Endothelial cell (in vitro differentiated cells): ENCODE data around the gene MICB. TPM values are rescaled to one million over a fixed set of nuclear protein-coding genes. Genes with fewer than 3 reads are reported as not detected.

ENCODE experiments used
- DNase-seq: peaks from one replicate; pipeline ENCODE4 v3.0.0; 2021; ENCODE audit warnings: low spot score
- H3K27ac Mint-ChIP-seq: one replicate; pipeline ENCODE4 v1.8.0; 2021; ENCODE audit warnings: mixed read lengths, inconsistent platforms; ENCODE audit not compliant: unreplicated experiment
- H3K27me3 Mint-ChIP-seq: one replicate; pipeline ENCODE4 v1.8.0; 2021; ENCODE audit warnings: mild to moderate bottlenecking, moderate library complexity, mixed read lengths, inconsistent platforms; ENCODE audit not compliant: unreplicated experiment
- H3K36me3 Mint-ChIP-seq: one replicate; pipeline ENCODE4 v1.8.0; 2021; ENCODE audit warnings: mild to moderate bottlenecking, low read depth, mixed read lengths, inconsistent platforms; ENCODE audit not compliant: unreplicated experiment
- H3K4me1 Mint-ChIP-seq: one replicate; pipeline ENCODE4 v1.8.0; 2021; ENCODE audit warnings: mild to moderate bottlenecking, mixed read lengths, inconsistent platforms; ENCODE audit not compliant: unreplicated experiment
- H3K4me3 Mint-ChIP-seq: one replicate; pipeline ENCODE4 v1.8.0; 2021; ENCODE audit warnings: mild to moderate bottlenecking, mixed read lengths, inconsistent platforms; ENCODE audit not compliant: unreplicated experiment
- H3K9me3 Mint-ChIP-seq: one replicate; pipeline ENCODE4 v1.8.0; 2021; ENCODE audit warnings: mixed read lengths, inconsistent platforms; ENCODE audit not compliant: unreplicated experiment
- total RNA-seq: library from RNA; stranded (reverse); fragmentation: NEBNext Ultra II Directional; extraction: Animal tissue kit (Norgen Biotek cat#: 25700); gene quantifications from one replicate; pipeline ENCODE4 v1.2.1, GENCODE V29; 2021; ENCODE audit not compliant: unreplicated experiment
- TF ChIP-seq, protein P1 (sequence below): fragments of 200-600 bp; sonication (generic); IDR thresholded peaks from one replicate; pipeline ENCODE4 v1.5.0; 2021; ENCODE audit warnings: antibody characterized with exemption; ENCODE audit not compliant: unreplicated experiment

Gene MICB
- total RNA-seq, 1 donor from 2014 or later, result 3.6 TPM

DNA sequence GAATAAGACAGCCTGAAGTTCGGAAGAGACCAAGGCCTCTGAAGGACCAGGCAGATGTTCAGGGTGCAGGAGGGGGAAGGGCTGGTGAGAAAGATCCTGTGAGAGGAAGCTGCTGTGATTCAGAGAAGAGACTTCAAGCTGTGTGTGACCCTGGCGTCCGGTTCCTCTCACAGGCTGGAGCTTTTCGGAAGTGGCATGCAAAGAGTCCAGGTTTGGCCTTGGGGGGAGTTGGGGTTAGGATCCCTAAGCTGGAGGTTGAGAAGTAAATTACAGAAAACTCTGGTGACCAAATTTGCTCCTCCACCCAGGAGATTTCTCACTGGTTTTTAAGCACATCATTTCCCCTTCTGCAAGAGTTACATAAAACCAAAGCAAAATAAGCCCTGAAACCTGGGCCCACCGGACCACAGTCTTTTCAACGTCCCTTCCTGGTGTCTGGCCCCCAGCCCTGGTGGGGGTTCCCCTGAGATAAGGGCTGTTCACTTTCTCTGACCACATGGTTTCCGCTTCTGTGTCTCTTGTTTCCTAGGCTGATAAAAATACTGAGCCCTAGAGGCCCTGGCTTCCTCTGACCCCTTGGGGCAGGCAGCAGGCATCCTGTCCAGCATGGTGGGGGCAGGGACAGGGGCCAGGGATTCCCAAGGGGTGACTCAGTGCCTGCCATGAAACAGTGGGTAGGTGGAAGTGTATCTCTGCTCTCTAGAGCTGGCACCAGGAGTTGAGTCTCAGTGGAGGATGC, 62.2 kb downstream of the MICB start:
- H3K36me3 Mint-ChIP-seq, result peaks cover 20% of the 10 kb centered on the region
- H3K27me3 Mint-ChIP-seq, result peaks cover 10% of the 10 kb centered on the region
- DNase-seq, result peak; percentile 68
- H3K4me1 Mint-ChIP-seq, result peaks cover 31% of the 10 kb centered on the region
- H3K27ac Mint-ChIP-seq, result peak overlapping the region; percentile 92
- peak overlapping the region; percentile 61 for H3K4me3 Mint-ChIP-seq
- no peaks in the 10 kb centered on the region for H3K9me3 Mint-ChIP-seq
- TF ChIP-seq, protein P1, sequence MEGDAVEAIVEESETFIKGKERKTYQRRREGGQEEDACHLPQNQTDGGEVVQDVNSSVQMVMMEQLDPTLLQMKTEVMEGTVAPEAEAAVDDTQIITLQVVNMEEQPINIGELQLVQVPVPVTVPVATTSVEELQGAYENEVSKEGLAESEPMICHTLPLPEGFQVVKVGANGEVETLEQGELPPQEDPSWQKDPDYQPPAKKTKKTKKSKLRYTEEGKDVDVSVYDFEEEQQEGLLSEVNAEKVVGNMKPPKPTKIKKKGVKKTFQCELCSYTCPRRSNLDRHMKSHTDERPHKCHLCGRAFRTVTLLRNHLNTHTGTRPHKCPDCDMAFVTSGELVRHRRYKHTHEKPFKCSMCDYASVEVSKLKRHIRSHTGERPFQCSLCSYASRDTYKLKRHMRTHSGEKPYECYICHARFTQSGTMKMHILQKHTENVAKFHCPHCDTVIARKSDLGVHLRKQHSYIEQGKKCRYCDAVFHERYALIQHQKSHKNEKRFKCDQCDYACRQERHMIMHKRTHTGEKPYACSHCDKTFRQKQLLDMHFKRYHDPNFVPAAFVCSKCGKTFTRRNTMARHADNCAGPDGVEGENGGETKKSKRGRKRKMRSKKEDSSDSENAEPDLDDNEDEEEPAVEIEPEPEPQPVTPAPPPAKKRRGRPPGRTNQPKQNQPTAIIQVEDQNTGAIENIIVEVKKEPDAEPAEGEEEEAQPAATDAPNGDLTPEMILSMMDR, result no peak

GRCh38 chr6:31560697-31561058, 62.7 kb downstream of the MICB start:
- no peak for DNase-seq
- Mint-ChIP-seq H3K27me3 (peaks cover 10% of the 10 kb centered on the region), H3K9me3 (no peaks in the 10 kb centered on the region), H3K36me3 (peaks cover 20% of the 10 kb centered on the region), H3K4me1 (peaks cover 31% of the 10 kb centered on the region), H3K4me3 (peak overlapping the region; percentile 61), H3K27ac (peak overlapping the region; percentile 92)
- TF ChIP-seq, protein P1, result no peak

Other genes starting within 250 kb of the MICB start
- gene HLA-C, start 226.1 kb upstream of the MICB start, total RNA-seq, result 177 TPM
- gene HLA-B, start 141.0 kb upstream of the MICB start, total RNA-seq, result 301 TPM
- 16.6 TPM for gene MICA, start 94.5 kb upstream of the MICB start, total RNA-seq
- not detected for gene MCCD1, start 30.8 kb downstream of the MICB start, total RNA-seq
- gene DDX39B, start 43.9 kb downstream of the MICB start, total RNA-seq, result 336 TPM
- 1.8 TPM for gene ATP6V1G2, start 48.5 kb downstream of the MICB start, total RNA-seq
- 13.4 TPM for gene NFKBIL1, start 49.5 kb downstream of the MICB start, total RNA-seq
- not detected for gene LTA, start 74.1 kb downstream of the MICB start, total RNA-seq
- not detected for gene TNF, start 77.4 kb downstream of the MICB start, total RNA-seq
- not detected for gene LTB, start 84.3 kb downstream of the MICB start, total RNA-seq
- 1.7 TPM for gene LST1, start 88.1 kb downstream of the MICB start, total RNA-seq
- not detected for gene NCR3, start 94.9 kb downstream of the MICB start, total RNA-seq
- gene AIF1, start 117.1 kb downstream of the MICB start, total RNA-seq, result 22.8 TPM
- gene PRRC2A, start 122.6 kb downstream of the MICB start, total RNA-seq, result 149 TPM
- gene BAG6, start 154.5 kb downstream of the MICB start, total RNA-seq, result 312 TPM
- 0.92 TPM for gene APOM, start 157.7 kb downstream of the MICB start, total RNA-seq
- gene C6orf47, start 162.6 kb downstream of the MICB start, total RNA-seq, result 13.1 TPM
- 8.9 TPM for gene GPANK1, start 166.9 kb downstream of the MICB start, total RNA-seq
- 164 TPM for gene CSNK2B, start 167.9 kb downstream of the MICB start, total RNA-seq
- 16.3 TPM for gene LY6G5B, start 171.8 kb downstream of the MICB start, total RNA-seq
- 22.0 TPM for gene LY6G5C, start 182.9 kb downstream of the MICB start, total RNA-seq
- 54.7 TPM for gene ABHD16A, start 205.2 kb downstream of the MICB start, total RNA-seq
- gene LY6G6F, start 208.7 kb downstream of the MICB start, total RNA-seq, result not detected
- gene LY6G6D, start 217.2 kb downstream of the MICB start, total RNA-seq, result not detected
- gene LY6G6C, start 223.6 kb downstream of the MICB start, total RNA-seq, result 0.28 TPM
- gene MPIG6B, start 225.2 kb downstream of the MICB start, total RNA-seq, result not detected
- gene DDAH2, start 231.2 kb downstream of the MICB start, total RNA-seq, result 145 TPM
- gene CLIC1, start 238.4 kb downstream of the MICB start, total RNA-seq, result 420 TPM
- 16.1 TPM for gene MSH5, start 241.9 kb downstream of the MICB start, total RNA-seq